ENCODE measurements around the gene ARHGAP29.

ARHGAP29 gene

GRCh38 chr1:94271373-94271772 lies 34.0 kb upstream of the ARHGAP29 start:
- no peaks in the 10 kb centered on the region for H3K9me3 Mint-ChIP-seq
- no peaks in the 10 kb centered on the region for H3K4me1 Mint-ChIP-seq
- DNase-seq (no peak), ATAC-seq (no peak)
- H3K27me3 Mint-ChIP-seq, result peaks cover 11% of the 10 kb centered on the region
- no peak overlapping the region for H3K27ac Mint-ChIP-seq
- no peak overlapping the region for H3K4me3 Mint-ChIP-seq

GRCh38 chr1:94270801-94271203 lies 33.4 kb upstream of the ARHGAP29 start:
- no peak overlapping the region for H3K27ac Mint-ChIP-seq
- no peak overlapping the region for H3K4me3 Mint-ChIP-seq
- peaks cover 17% of the 10 kb centered on the region for H3K27me3 Mint-ChIP-seq
- no peaks in the 10 kb centered on the region for H3K4me1 Mint-ChIP-seq
- no peaks in the 10 kb centered on the region for H3K9me3 Mint-ChIP-seq
- ATAC-seq (no peak), DNase-seq (no peak)

DNA sequence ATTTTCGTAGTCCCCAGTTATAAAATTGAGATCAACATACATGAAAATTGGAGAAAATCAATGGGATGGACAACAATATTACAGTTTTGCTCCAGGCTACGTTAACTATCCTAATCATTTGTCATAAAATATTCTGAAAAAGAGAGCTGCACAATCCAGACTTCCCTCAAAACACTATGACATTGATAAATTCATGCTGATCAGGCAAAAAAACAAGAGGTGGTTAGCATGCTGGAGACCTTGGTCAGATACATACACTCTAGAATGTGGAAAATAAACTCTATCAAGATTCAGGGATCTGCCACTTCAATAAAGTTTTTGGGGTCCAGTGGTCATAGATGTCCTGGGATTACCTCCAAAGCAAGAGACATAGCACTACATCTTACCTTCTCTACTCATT lies 32.5 kb upstream of the ARHGAP29 start:
- no peak overlapping the region for H3K4me3 Mint-ChIP-seq
- ATAC-seq, result no peak
- no peaks in the 10 kb centered on the region for H3K4me1 Mint-ChIP-seq
- DNase-seq, result no peak
- no peaks in the 10 kb centered on the region for H3K9me3 Mint-ChIP-seq
- peaks cover 25% of the 10 kb centered on the region for H3K27me3 Mint-ChIP-seq
- H3K27ac Mint-ChIP-seq, result no peak overlapping the region

DNA sequence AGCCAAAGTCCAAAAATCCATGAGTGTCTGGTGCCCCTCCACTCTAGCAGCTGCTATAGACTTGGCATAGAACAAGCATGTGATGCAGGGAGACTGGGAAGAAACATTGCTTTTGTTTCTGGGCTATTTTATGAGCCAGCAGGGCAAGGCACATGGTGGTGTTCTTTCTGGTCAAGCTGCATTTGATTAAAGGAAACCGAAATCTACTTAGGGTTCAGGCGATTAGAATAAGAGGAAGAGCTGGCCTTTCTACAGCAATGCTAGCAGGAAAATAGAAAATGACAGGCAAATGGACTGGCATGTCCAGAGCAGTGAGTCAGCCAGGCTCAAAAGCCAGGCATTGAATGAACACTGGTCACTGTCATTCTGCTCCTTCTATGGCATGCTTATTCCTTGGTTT lies 28.5 kb upstream of the ARHGAP29 start:
- H3K27me3 Mint-ChIP-seq, result peaks cover 30% of the 10 kb centered on the region
- DNase-seq (no peak), ATAC-seq (no peak)
- H3K4me1 Mint-ChIP-seq, result no peaks in the 10 kb centered on the region
- no peak overlapping the region for H3K4me3 Mint-ChIP-seq
- H3K27ac Mint-ChIP-seq, result peak overlapping the region in 1 of 2 donors; percentile 55
- H3K9me3 Mint-ChIP-seq, result no peaks in the 10 kb centered on the region

DNA sequence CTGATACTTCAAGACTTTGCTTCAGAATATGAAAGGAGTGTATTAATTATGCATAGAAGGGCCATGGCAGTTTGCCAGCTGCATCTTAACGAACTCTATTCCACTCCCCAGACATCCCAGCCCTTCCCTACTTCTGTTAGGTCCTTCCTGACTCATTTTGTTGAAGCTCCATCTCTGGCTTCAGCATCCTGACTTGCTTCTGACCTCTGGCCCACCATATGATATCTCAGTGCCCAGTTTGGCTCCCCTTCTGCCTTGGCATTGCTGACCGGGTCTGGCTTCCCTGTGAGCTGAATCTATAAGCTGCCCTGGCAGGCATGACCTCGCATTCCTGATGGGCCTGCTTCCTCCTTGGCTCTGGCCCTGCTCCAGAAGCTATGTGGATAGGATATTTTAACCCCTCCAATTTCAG lies 27.6 kb upstream of the ARHGAP29 start:
- Mint-ChIP-seq H3K4me1 (no peaks in the 10 kb centered on the region), H3K9me3 (no peaks in the 10 kb centered on the region), H3K27me3 (peaks cover 39% of the 10 kb centered on the region), H3K27ac (peak overlapping the region in 1 of 2 donors; percentile 21), H3K4me3 (no peak overlapping the region)
- ATAC-seq (no peak), DNase-seq (no peak)

DNA sequence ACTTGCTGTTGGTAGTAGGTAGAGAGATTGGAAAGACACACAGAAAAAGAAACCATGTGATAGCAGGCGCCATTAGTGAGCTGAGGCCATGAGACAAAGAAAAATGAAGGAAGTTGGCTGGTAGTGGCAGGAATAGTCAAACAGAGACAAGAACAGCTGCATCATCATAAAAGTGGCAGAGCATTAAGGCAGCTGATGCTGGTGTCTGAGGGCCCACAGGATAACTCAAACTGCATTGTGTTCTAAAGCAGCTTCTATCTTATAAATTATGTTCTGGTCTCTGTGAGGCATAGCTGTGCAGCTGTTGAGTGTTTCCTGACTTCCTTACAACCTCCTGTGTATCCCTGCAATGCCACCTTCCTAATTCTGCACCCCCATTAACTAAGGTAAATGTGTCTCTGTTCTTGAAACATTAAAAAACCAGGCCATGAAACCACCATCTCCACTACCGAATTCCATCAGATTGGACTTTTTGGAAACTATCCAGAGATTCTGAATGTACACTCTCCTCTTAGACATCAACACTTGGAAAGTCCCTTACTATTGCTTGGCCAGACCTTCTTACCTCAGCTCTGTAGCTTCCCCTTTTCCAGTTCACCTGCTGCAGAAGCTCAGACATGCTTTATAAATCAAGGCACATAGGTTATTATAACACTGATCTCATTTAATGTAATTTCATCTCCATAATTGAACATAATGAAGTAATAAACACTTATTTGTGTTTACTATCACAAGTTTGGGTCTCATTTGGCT lies 23.4 kb upstream of the ARHGAP29 start:
- Mint-ChIP-seq H3K27ac (no peak overlapping the region), H3K9me3 (no peaks in the 10 kb centered on the region), H3K4me1 (no peaks in the 10 kb centered on the region), H3K4me3 (no peak overlapping the region), H3K27me3 (peaks cover 30% of the 10 kb centered on the region)
- DNase-seq (no peak), ATAC-seq (no peak)

- Mint-ChIP-seq H3K27ac (no peak overlapping the region), H3K4me1 (no peaks in the 10 kb centered on the region), H3K27me3 (peaks cover 25% of the 10 kb centered on the region), H3K9me3 (no peaks in the 10 kb centered on the region), H3K4me3 (no peak overlapping the region)
- DNase-seq (no peak), ATAC-seq (no peak)
Measured at GRCh38 chr1:94259635-94260289, 22.4 kb upstream of the ARHGAP29 start.

DNA sequence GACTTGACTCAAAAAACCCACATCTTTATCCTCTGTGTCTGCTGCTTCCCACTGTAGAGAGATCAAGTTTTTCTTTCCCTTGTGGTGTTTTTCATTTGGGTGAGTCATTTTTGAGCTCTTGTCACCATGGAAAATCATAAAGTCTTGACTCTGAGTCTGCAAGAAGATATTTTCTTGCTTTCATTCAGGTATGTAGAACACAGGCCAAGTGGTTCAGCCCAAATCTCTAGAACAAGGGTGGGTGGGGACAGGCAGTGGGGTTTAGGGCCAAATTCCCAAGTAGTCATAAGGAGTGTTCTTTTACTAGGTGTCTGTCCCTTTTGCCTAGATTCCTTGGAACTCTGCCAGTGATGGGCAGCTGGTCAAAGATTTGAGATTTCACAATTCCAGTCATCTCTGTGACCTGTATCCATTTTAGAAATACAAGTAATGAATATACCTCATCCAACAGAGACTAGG lies 21.5 kb upstream of the ARHGAP29 start:
- ATAC-seq, result no peak
- Mint-ChIP-seq H3K27me3 (peaks cover 28% of the 10 kb centered on the region), H3K9me3 (no peaks in the 10 kb centered on the region), H3K27ac (no peak overlapping the region), H3K4me1 (no peaks in the 10 kb centered on the region), H3K4me3 (no peak overlapping the region)
- DNase-seq, result no peak

- Mint-ChIP-seq H3K4me1 (no peaks in the 10 kb centered on the region), H3K9me3 (no peaks in the 10 kb centered on the region), H3K27ac (no peak overlapping the region), H3K27me3 (peaks cover 29% of the 10 kb centered on the region), H3K4me3 (no peak overlapping the region)
- ATAC-seq (no peak), DNase-seq (no peak)
Measured at GRCh38 chr1:94257444-94257843, 20.1 kb upstream of the ARHGAP29 start.

DNA sequence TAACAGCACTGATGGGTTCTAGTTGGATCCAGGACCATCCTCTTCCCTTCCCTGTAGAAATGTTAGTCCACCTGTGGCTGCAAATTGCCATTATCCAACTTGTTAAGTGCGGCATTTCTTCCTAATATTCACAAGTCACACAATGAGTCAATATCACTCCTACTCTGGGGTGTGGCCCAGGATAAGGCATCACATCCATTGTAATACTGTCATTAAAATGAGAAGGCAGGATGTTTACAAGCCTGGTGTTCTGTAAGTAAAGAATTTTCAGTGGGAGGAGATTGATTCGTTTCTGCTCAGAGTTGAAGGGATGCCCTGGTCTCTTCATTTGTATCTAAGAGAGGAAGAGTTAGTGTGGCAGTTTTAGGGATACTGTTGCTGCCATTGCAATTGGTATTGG lies 18.1 kb upstream of the ARHGAP29 start:
- H3K9me3 Mint-ChIP-seq, result no peaks in the 10 kb centered on the region
- no peak for ATAC-seq
- no peak overlapping the region for H3K27ac Mint-ChIP-seq
- H3K4me1 Mint-ChIP-seq, result no peaks in the 10 kb centered on the region
- H3K27me3 Mint-ChIP-seq, result peaks cover 33% of the 10 kb centered on the region
- DNase-seq, result no peak
- H3K4me3 Mint-ChIP-seq, result no peak overlapping the region

- no peaks in the 10 kb centered on the region for H3K4me1 Mint-ChIP-seq
- no peak overlapping the region for H3K4me3 Mint-ChIP-seq
- no peak overlapping the region for H3K27ac Mint-ChIP-seq
- ATAC-seq, result no peak
- H3K9me3 Mint-ChIP-seq, result no peaks in the 10 kb centered on the region
- H3K27me3 Mint-ChIP-seq, result peaks cover 41% of the 10 kb centered on the region
- DNase-seq, result no peak
Measured at GRCh38 chr1:94254073-94254810, 16.9 kb upstream of the ARHGAP29 start.

DNA sequence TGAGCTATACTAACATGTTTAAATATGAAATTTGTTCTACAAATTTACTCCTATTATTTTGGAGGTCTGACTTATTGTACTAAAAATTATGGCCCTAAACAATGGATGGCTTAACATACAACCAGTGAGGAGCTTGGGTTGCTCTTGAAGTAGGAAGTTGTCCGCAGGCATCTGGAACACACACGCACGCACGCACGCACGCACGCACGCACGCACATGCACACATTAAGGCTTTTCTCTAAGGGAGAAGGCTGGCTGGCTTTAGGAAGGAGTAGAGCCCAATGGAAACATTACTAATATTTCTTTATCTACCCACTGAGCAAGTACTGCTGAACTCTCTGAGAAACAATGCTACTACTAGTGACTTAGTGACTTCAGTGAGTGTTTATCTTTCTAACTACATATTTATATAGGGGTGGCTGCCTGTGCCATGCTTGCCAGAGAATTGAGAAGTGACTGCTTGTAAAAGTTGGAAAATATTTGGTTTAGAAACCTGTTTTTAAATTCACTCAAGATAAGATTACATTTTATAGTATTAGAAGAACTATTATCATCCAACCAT lies 16.2 kb upstream of the ARHGAP29 start:
- Mint-ChIP-seq H3K4me3 (no peak overlapping the region), H3K9me3 (no peaks in the 10 kb centered on the region), H3K4me1 (no peaks in the 10 kb centered on the region), H3K27ac (no peak overlapping the region), H3K27me3 (peaks cover 48% of the 10 kb centered on the region)
- ATAC-seq (no peak), DNase-seq (no peak)

DNA sequence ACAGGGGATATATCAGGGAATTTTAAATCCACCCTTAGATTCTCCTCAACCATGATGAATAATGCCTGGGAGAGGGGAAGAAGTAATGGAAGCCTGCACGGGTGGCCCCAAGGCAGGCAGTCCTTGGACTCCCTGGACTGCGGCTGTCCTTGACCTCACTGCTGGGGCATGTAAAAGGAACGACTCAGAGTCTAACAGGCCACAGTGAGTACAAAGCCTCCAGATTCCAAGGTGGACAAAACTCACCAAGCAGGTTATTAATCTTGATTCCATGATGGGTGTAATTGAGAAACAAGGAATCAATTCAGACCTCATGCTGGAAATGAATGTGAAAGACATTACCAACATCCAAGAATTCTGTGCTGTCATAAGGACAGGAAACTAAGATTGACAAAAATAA lies 13.0 kb upstream of the ARHGAP29 start:
- no peak for ATAC-seq
- Mint-ChIP-seq H3K27ac (no peak overlapping the region), H3K4me3 (no peak overlapping the region), H3K9me3 (no peaks in the 10 kb centered on the region), H3K4me1 (peaks cover 15% of the 10 kb centered on the region), H3K27me3 (peaks cover 77% of the 10 kb centered on the region)
- DNase-seq, result no peak

DNA sequence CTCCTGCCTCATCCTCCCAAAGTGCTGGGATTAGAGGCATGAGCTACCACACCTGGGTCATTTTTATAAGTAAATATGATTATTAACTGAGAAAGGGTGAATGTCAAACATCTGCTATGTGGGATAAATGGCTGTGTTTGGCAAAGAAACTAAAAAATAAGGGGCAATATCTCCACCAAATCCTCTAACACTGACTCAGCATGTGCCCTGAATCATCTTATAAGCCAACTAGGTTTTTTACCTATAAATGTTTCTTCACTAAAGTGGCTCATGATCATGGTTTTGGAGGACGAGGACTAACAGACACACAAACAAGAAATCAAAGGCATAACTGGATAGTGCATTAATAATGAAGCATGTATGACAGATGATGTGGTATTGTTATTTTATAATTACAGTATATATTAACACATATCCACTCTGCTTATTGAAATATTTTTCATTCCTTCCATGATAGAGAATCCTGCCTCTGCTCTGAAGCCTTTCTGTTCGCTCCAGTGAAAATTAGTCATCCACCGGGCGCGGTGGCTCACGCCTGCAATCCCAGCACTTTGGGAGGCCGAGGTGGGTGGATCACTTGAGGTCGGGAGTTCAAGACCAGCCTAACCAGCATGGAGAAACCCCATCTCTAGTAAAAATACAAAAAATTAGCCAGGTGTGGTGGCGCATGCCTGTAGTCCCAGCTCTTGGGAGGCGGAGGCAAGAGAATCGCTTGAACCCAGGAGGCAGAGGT lies 11.7 kb upstream of the ARHGAP29 start:
- peaks cover 0 to 5% of the 10 kb centered on the region in 2 donors for H3K9me3 Mint-ChIP-seq
- DNase-seq (no peak), ATAC-seq (no peak)
- no peak overlapping the region for H3K27ac Mint-ChIP-seq
- no peak overlapping the region for H3K4me3 Mint-ChIP-seq
- H3K4me1 Mint-ChIP-seq, result peaks cover 15% of the 10 kb centered on the region
- peaks cover 78% of the 10 kb centered on the region for H3K27me3 Mint-ChIP-seq

Data from stimulated activated naive CD8-positive, alpha-beta T cell treated with anti-CD3 and anti-CD28 coated beads, Interleukin-15, amount 100 ng/mL, for 72 hours (primary cell).